Neural cell (in vitro differentiated cells): ENCODE data around the gene PPIG. TPM values are rescaled to one million over a fixed set of nuclear protein-coding genes. Genes with fewer than 3 reads are reported as not detected.

Source experiments
- H2AFZ ChIP-seq: fragments of 200-600, 300-800 bp; sonication (generic), shearing (Covaris generic); 2 replicates; pipeline ENCODE4 v1.6.0; 2014; ENCODE audit warnings: low read depth, mild to moderate bottlenecking, antibody characterized with exemption, low read length, moderate library complexity
- H3F3A ChIP-seq: fragments of 200-600 bp; shearing (Covaris generic); 2 replicates; pipeline ENCODE4 v1.6.1; 2016; ENCODE audit warnings: mild to moderate bottlenecking, moderate library complexity, mixed read lengths, antibody characterized with exemption, low read length; ENCODE audit not compliant: insufficient read depth, poor library complexity, severe bottlenecking
- H3K27ac ChIP-seq: fragments of 200-600, 300-800 bp; sonication (generic), shearing (Covaris generic); 2 replicates; pipeline ENCODE4 v1.5.1; 2014; ENCODE audit warnings: mild to moderate bottlenecking, low read length, moderate library complexity
- H3K27me3 ChIP-seq: fragments of 300-800, 200-600 bp; sonication (generic), shearing (Covaris generic); 2 replicates; pipeline ENCODE4 v1.6.0; 2014; ENCODE audit warnings: mild to moderate bottlenecking, low read depth, low read length, moderate library complexity; ENCODE audit not compliant: insufficient read depth
- H3K36me3 ChIP-seq: fragments of 300-800, 200-600 bp; sonication (generic), shearing (Covaris generic); 2 replicates; pipeline ENCODE4 v1.5.1; 2014; ENCODE audit warnings: mild to moderate bottlenecking, antibody characterized with exemption, low read length, moderate library complexity; ENCODE audit not compliant: insufficient read depth
- H3K4me2 ChIP-seq: fragments of 300-800, 200-600 bp; sonication (generic), shearing (Covaris generic); 2 replicates; pipeline ENCODE4 v1.6.0; 2014; ENCODE audit warnings: mild to moderate bottlenecking, low read length
- H3K4me3 ChIP-seq: fragments of 300-800, 200-600 bp; sonication (generic), shearing (Covaris generic); 2 replicates; pipeline ENCODE4 v1.5.1; 2014; ENCODE audit warnings: mild to moderate bottlenecking, low read length, moderate library complexity
- H3K79me2 ChIP-seq: fragments of 200-600 bp; shearing (Covaris generic); replicated peaks from 2 replicates; pipeline ENCODE4 v1.6.0; 2014; ENCODE audit warnings: mild to moderate bottlenecking, low read length, moderate library complexity; ENCODE audit not compliant: insufficient read depth
- H3K9ac ChIP-seq: fragments of 300-800, 200-600 bp; sonication (generic), shearing (Covaris generic); 2 replicates; pipeline ENCODE4 v1.6.1; 2016; ENCODE audit warnings: mild to moderate bottlenecking, low read length, mixed read lengths
- H3K9me2 ChIP-seq: fragments of 200-600 bp; shearing (Covaris generic); 2 replicates; pipeline ENCODE4 v1.6.1; 2016; ENCODE audit warnings: mild to moderate bottlenecking, low read length, mixed read lengths; ENCODE audit not compliant: insufficient read depth
- H3K9me3 ChIP-seq: fragments of 200-600, 300-800 bp; sonication (generic), shearing (Covaris generic); 2 replicates; pipeline ENCODE4 v1.6.1; 2016; ENCODE audit warnings: mild to moderate bottlenecking, mixed run types, low read length, moderate library complexity, mixed read lengths
- H4K20me1 ChIP-seq: fragments of 200-600 bp; shearing (Covaris generic); 2 replicates; pipeline ENCODE4 v1.6.1; 2016; ENCODE audit warnings: mild to moderate bottlenecking, mixed run types; ENCODE audit not compliant: insufficient read depth
- CTCF ChIP-seq: fragments of 450-650 bp; IDR thresholded peaks from 2 replicates; pipeline ENCODE4 v1.5.1; 2014; ENCODE audit warnings: antibody characterized with exemption, mild to moderate bottlenecking, moderate library complexity; ENCODE audit not compliant: poor library complexity, severe bottlenecking
- EP300 ChIP-seq: fragments of 450-650 bp; conservative IDR thresholded peaks from 2 replicates; pipeline ENCODE4 v1.6.1; 2014; ENCODE audit warnings: antibody characterized with exemption, mild to moderate bottlenecking, moderate library complexity; ENCODE audit not compliant: poor library complexity, severe bottlenecking
- EZH2 ChIP-seq: fragments of 200-600, 300-800 bp; shearing (Covaris generic), sonication (generic); IDR thresholded peaks from 2 replicates; pipeline ENCODE4 v1.6.1; 2014; ENCODE audit warnings: antibody characterized with exemption, low read length, borderline replicate concordance, mild to moderate bottlenecking; ENCODE audit not compliant: insufficient read depth, poor library complexity, severe bottlenecking
- MXI1 ChIP-seq: fragments of 450-650 bp; conservative IDR thresholded peaks from 2 replicates; pipeline ENCODE4 v1.6.1; 2014; ENCODE audit warnings: antibody characterized with exemption, mild to moderate bottlenecking; ENCODE audit not compliant: poor library complexity, severe bottlenecking
- POLR2AphosphoS5 ChIP-seq: IDR thresholded peaks from 2 replicates; pipeline ENCODE4 v1.6.1; 2012
- RAD21 ChIP-seq: fragments of 450-650 bp; conservative IDR thresholded peaks from 2 replicates; pipeline ENCODE4 v1.6.1; 2014; ENCODE audit warnings: antibody characterized with exemption, mild to moderate bottlenecking, moderate library complexity
- REST ChIP-seq: IDR thresholded peaks from 2 replicates; pipeline ENCODE4 v1.6.1; 2012; ENCODE audit warnings: borderline replicate concordance
- SMC3 ChIP-seq: fragments of 450-650 bp; conservative IDR thresholded peaks from 2 replicates; pipeline ENCODE4 v1.6.1; 2014; ENCODE audit warnings: antibody characterized with exemption, mild to moderate bottlenecking, moderate library complexity; ENCODE audit not compliant: poor library complexity
- TAF1 ChIP-seq: IDR thresholded peaks from 2 replicates; pipeline ENCODE4 v1.6.1; 2012; ENCODE audit warnings: low read depth
- polyA plus RNA-seq: library from polyadenylated mRNA; depleted of rRNA; stranded (reverse); fragments of >200 nt; gene quantifications from 2 replicates; pipeline ENCODE4 v1.2.3, GENCODE V29; 2014

PPIG gene
- polyA plus RNA-seq, 1 donor from 2014 or later = 45.0 TPM

- Histone ChIP-seq H3K79me2 (no peaks in the 10 kb centered on the region), H3K9me3 (no peaks in the 10 kb centered on the region), H3F3A (no peaks in the 10 kb centered on the region), H3K4me2 (no peak overlapping the region), H3K36me3 (no peaks in the 10 kb centered on the region), H3K9me2 (no peaks in the 10 kb centered on the region), H3K4me3 (no peak overlapping the region), H4K20me1 (no peaks in the 10 kb centered on the region), H3K27me3 (no peaks in the 10 kb centered on the region), H3K27ac (no peak overlapping the region), H3K9ac (no peak overlapping the region), H2AFZ (no peak overlapping the region)
- TF ChIP-seq CTCF (no peak), EZH2 (no peak), REST (no peak), SMC3 (no peak), TAF1 (no peak), EP300 (no peak), POLR2AphosphoS5 (no peak)
These were observed 74.7 kb downstream of the PPIG start for GRCh38 chr2:169658877-169659276.

DNA sequence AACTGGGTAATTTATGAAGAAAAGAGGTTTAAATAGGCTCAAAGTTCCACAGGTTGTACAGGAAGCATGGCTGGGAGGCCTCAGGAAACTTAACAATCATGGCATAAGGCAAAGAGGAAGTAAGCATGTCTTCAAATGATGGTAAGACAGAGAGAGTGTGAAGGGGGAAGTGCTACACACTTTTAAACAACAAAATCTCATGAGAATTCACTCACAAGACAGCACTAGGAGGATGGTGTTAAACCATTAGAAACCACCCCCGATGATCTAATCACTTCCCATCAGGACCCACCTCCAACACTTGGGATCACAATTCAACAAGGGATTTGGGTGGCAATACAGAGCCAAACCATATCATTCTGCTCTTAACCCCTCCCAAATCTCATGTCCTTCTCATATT, 75.2 kb downstream of the PPIG start:
- Histone ChIP-seq H2AFZ (no peak overlapping the region), H3F3A (no peaks in the 10 kb centered on the region), H3K27ac (no peak overlapping the region), H3K36me3 (no peaks in the 10 kb centered on the region), H4K20me1 (no peaks in the 10 kb centered on the region), H3K27me3 (no peaks in the 10 kb centered on the region), H3K4me3 (no peak overlapping the region), H3K9me3 (no peaks in the 10 kb centered on the region), H3K79me2 (no peaks in the 10 kb centered on the region), H3K4me2 (no peak overlapping the region), H3K9ac (no peak overlapping the region), H3K9me2 (no peaks in the 10 kb centered on the region)
- TF ChIP-seq RAD21 (no peak), TAF1 (no peak), POLR2AphosphoS5 (no peak), REST (no peak), CTCF (no peak), MXI1 (no peak), SMC3 (no peak), EZH2 (no peak), EP300 (no peak)
